CD14-positive monocyte (primary cell): ENCODE measurements around the gene PREX1. TPM values are rescaled to one million over a fixed set of nuclear protein-coding genes. Genes with fewer than 3 reads are reported as not detected.

Source experiments
- DNase-seq, 3 donors: peaks; one replicate each; pipeline ENCODE4 v3.0.0-alpha.2; 2011 to 2022
- H2AFZ ChIP-seq: 2 replicates; pipeline ENCODE4 v1.6.0; 2012; ENCODE audit warnings: mild to moderate bottlenecking, low read depth, low read length, inconsistent platforms; ENCODE audit not compliant: insufficient read depth, poor library complexity, severe bottlenecking
- H3K27ac ChIP-seq, 2 donors: 1 replicate in 1 of 2; 2 replicates in 1 of 2; pipeline ENCODE4 v1.5.1; 2012 to 2013; ENCODE audit warnings: low read length in 2 of 2, control low read depth in 1 of 2, inconsistent platforms in 1 of 2, low read depth in 1 of 2, mild to moderate bottlenecking in 1 of 2
- H3K27me3 ChIP-seq, 2 donors: one replicate each; pipeline versions ENCODE4 v1.6.0 to v1.6.1; 2011 to 2013; ENCODE audit warnings: low read length in 2 of 2; ENCODE audit not compliant: control insufficient read depth in 2 of 2, insufficient read depth in 2 of 2
- H3K36me3 ChIP-seq, 2 donors: replicated peaks in 1 of 2; 1 replicate in 1 of 2; 2 replicates in 1 of 2; pipeline versions ENCODE4 v1.5.1 to v1.6.1; 2012 to 2013; ENCODE audit warnings: low read length in 2 of 2, control low read depth in 1 of 2, inconsistent platforms in 1 of 2, mild to moderate bottlenecking in 1 of 2; ENCODE audit not compliant: insufficient read depth in 2 of 2, control insufficient read depth in 1 of 2
- H3K4me1 ChIP-seq, 2 donors: 1 replicate in 1 of 2; 2 replicates in 1 of 2; pipeline versions ENCODE4 v1.5.1 to v1.6.1; 2012 to 2013; ENCODE audit warnings: low read length in 2 of 2, control low read depth in 1 of 2, inconsistent platforms in 1 of 2, mild to moderate bottlenecking in 1 of 2, moderate library complexity in 1 of 2; ENCODE audit not compliant: insufficient read depth in 2 of 2, control insufficient read depth in 1 of 2
- H3K4me2 ChIP-seq: replicated peaks from 2 replicates; pipeline ENCODE3; 2012; ENCODE audit warnings: low read length, moderate library complexity, mild to moderate bottlenecking; ENCODE audit not compliant: poor library complexity, severe bottlenecking; ENCODE audit errors: extremely low read depth
- H3K4me3 ChIP-seq, 3 experiments: fragments of 200-600 bp in 1 of 3; sonication (generic) in 1 of 3; replicated peaks in 1 of 3; 1 replicate in 2 of 3; 2 replicates in 1 of 3; pipeline ENCODE4 v1.5.1; 2011 to 2013; ENCODE audit warnings: low read length in 3 of 3, mild to moderate bottlenecking in 3 of 3, control low read depth in 2 of 3, low read depth in 2 of 3, inconsistent platforms in 1 of 3, moderate library complexity in 1 of 3
- H3K79me2 ChIP-seq: 2 replicates; pipeline ENCODE4 v1.6.0; 2012; ENCODE audit warnings: mild to moderate bottlenecking, control low read depth, inconsistent platforms, low read length, moderate library complexity; ENCODE audit not compliant: insufficient read depth
- H3K9ac ChIP-seq: 2 replicates; pipeline ENCODE4 v1.6.0; 2017; ENCODE audit warnings: low read length, mild to moderate bottlenecking; ENCODE audit not compliant: insufficient read depth, poor library complexity, severe bottlenecking
- H3K9me3 ChIP-seq, 2 donors: replicated peaks in 1 of 2; 1 replicate in 1 of 2; 2 replicates in 1 of 2; pipeline versions ENCODE4 v1.5.1 to v1.6.1; 2012 to 2013; ENCODE audit warnings: low read length in 2 of 2, control low read depth in 1 of 2; ENCODE audit not compliant: control insufficient read depth in 1 of 2, insufficient read depth in 1 of 2
- H4K20me1 ChIP-seq: 2 replicates; pipeline ENCODE4 v1.6.0; 2012; ENCODE audit warnings: mild to moderate bottlenecking, low read length, control low read depth, moderate library complexity; ENCODE audit not compliant: insufficient read depth
- H3K27ac Mint-ChIP-seq, 7 donors: one replicate each; pipeline ENCODE4 v1.8.0; 2020; ENCODE audit warnings: mild to moderate bottlenecking in 7 of 7, mixed read lengths in 7 of 7, moderate library complexity in 6 of 7, inconsistent platforms in 2 of 7
- H3K27me3 Mint-ChIP-seq, 3 donors: one replicate each; pipeline ENCODE4 v1.8.0; 2021 to 2022; ENCODE audit warnings: low read depth in 3 of 3, mild to moderate bottlenecking in 3 of 3, mixed read lengths in 3 of 3, moderate library complexity in 3 of 3, inconsistent platforms in 1 of 3
- H3K36me3 Mint-ChIP-seq, 2 donors: one replicate each; pipeline ENCODE4 v1.8.0; 2020; ENCODE audit warnings: mixed read lengths in 2 of 2, inconsistent platforms in 1 of 2, mild to moderate bottlenecking in 1 of 2
- H3K4me1 Mint-ChIP-seq: one replicate; pipeline ENCODE4 v1.8.0; 2020; ENCODE audit warnings: mild to moderate bottlenecking, mixed read lengths
- H3K4me3 Mint-ChIP-seq, 2 donors: one replicate each; pipeline ENCODE4 v1.8.0; 2020; ENCODE audit warnings: mild to moderate bottlenecking in 2 of 2, mixed read lengths in 2 of 2, moderate library complexity in 1 of 2
- H3K9me3 Mint-ChIP-seq, 7 donors: one replicate each; pipeline ENCODE4 v1.8.0; 2020 to 2022; ENCODE audit warnings: mixed read lengths in 7 of 7, mild to moderate bottlenecking in 6 of 7, moderate library complexity in 6 of 7, inconsistent platforms in 2 of 7
- CTCF ChIP-seq: fragments of 200-600 bp; IDR thresholded peaks from one replicate; pipeline ENCODE4 v1.8.0; 2022; ENCODE audit warnings: antibody characterized with exemption, mild to moderate bottlenecking
- WGBS: methylation state at CpG from one replicate; pipeline ENCODE4 v1.1.5; 2013; ENCODE audit warnings: missing lambda C conversion rate; ENCODE audit not compliant: insufficient coverage; 5-methylcytosine and 5-hydroxymethylcytosine counted together
- intact Hi-C, 2 donors: fragments of 100-400 bp; cut with micrococcal nuclease; formaldehyde crosslinking; loops; one replicate each; pipeline versions ENCODE4 v1.15.0 to v1.15.1; 2023
- polyA plus RNA-seq, 3 donors: library from polyadenylated mRNA; depleted of rRNA in 1 of 3; unstranded in 2 of 3; stranded (reverse) in 1 of 3; fragments of 300-500 nt in 2 of 3; fragments of >200 nt in 1 of 3; fragmentation: Illumina TruSeq in 2 of 3; gene quantifications; 1 replicate in 2 of 3; 2 replicates in 1 of 3; pipeline ENCODE4 v1.2.3, GENCODE V29; 2012 to 2021

The PREX1 gene
- polyA plus RNA-seq, 3 donors: 24.3 to 114 (median 27.5) TPM

- Mint-ChIP-seq H3K4me3 (no peak overlapping the region), H3K4me1 (peaks cover 27% of the 10 kb centered on the region), H3K36me3 (peaks cover 74 to 96% of the 10 kb centered on the region in 2 donors), H3K27ac (peak overlapping the region in 3 of 7 donors; percentile 28 to 43 (median 30)), H3K9me3 (peaks cover 0 to 2% (median 0%) of the 10 kb centered on the region in 7 donors), H3K27me3 (no peaks in the 10 kb centered on the region)
- peak overlapping the region in 1 of 2 donors; percentile 48 for H3K27ac ChIP-seq
- H3K4me1 ChIP-seq: peaks cover 5 to 15% of the 10 kb centered on the region in 2 donors
- DNase-seq: no peak
- no peak overlapping the region for H2AFZ ChIP-seq
- peaks cover 80 to 99% of the 10 kb centered on the region in 2 donors for H3K36me3 ChIP-seq
- H3K9me3 ChIP-seq: no peaks in the 10 kb centered on the region
- WGBS: 96% methylated on average over 15 of the region's 15 CpGs
- no peak overlapping the region for H3K4me3 ChIP-seq
- TF ChIP-seq CTCF: no peak
- intact Hi-C loops: no loop called here
- H4K20me1 ChIP-seq: peaks cover 96% of the 10 kb centered on the region
- no peak overlapping the region for H3K9ac ChIP-seq
- no peaks in the 10 kb centered on the region for H3K27me3 ChIP-seq
- no peak overlapping the region for H3K4me2 ChIP-seq
- peaks cover 1% of the 10 kb centered on the region for H3K79me2 ChIP-seq
Measured at GRCh38 chr20:48667889-48668413, 159.8 kb downstream of the PREX1 start.

GRCh38 chr20:48667481-48667880 is 160.3 kb downstream of the PREX1 start:
- H3K4me3 ChIP-seq: no peak overlapping the region
- peak in 1 of 3 donors; percentile 32 for DNase-seq
- 95% methylated on average over 5 of the region's 6 CpGs for WGBS
- H3K27me3 ChIP-seq: no peaks in the 10 kb centered on the region
- H2AFZ ChIP-seq: no peak overlapping the region
- H3K9me3 Mint-ChIP-seq: peaks cover 0 to 2% (median under 1%) of the 10 kb centered on the region in 7 donors
- peaks cover 25% of the 10 kb centered on the region for H3K4me1 Mint-ChIP-seq
- intact Hi-C loops: no loop called here
- TF ChIP-seq CTCF: no peak
- H3K79me2 ChIP-seq: no peaks in the 10 kb centered on the region
- no peaks in the 10 kb centered on the region for H3K9me3 ChIP-seq
- H3K36me3 Mint-ChIP-seq: peaks cover 75 to 96% of the 10 kb centered on the region in 2 donors
- H3K36me3 ChIP-seq: peaks cover 81 to 99% of the 10 kb centered on the region in 2 donors
- peaks cover 96% of the 10 kb centered on the region for H4K20me1 ChIP-seq
- no peak overlapping the region for H3K9ac ChIP-seq
- H3K27ac Mint-ChIP-seq: peak overlapping the region in 1 of 7 donors; percentile 30
- no peak overlapping the region for H3K4me3 Mint-ChIP-seq
- no peaks in the 10 kb centered on the region for H3K27me3 Mint-ChIP-seq
- H3K4me2 ChIP-seq: no peak overlapping the region
- H3K4me1 ChIP-seq: peaks cover 5 to 15% of the 10 kb centered on the region in 2 donors
- H3K27ac ChIP-seq: peak overlapping the region in 1 of 2 donors; percentile 48
